ENCODE measurements around the gene HSPA9.

HSPA9 gene

GRCh38 chr5:138559937-138560336 is 15.3 kb downstream of the HSPA9 start:
- DNase-seq = no peak

- DNase-seq = no peak
Measured at GRCh38 chr5:138557677-138558076, 17.5 kb downstream of the HSPA9 start.

GRCh38 chr5:138554143-138554542 is 21.1 kb downstream of the HSPA9 start:
- DNase-seq = no peak

GRCh38 chr5:138553437-138554095 is 21.6 kb downstream of the HSPA9 start:
- DNase-seq = no peak

- no peak for DNase-seq
Measured at GRCh38 chr5:138552657-138553056, 22.5 kb downstream of the HSPA9 start.

- DNase-seq = no peak
Measured at GRCh38 chr5:138549414-138549813, 25.8 kb downstream of the HSPA9 start.

- no peak for DNase-seq
Measured at GRCh38 chr5:138545919-138546562, 29.2 kb downstream of the HSPA9 start.

GRCh38 chr5:138544181-138545134 is 30.7 kb downstream of the HSPA9 start:
- no peak for DNase-seq

GRCh38 chr5:138543730-138544104 is 31.5 kb downstream of the HSPA9 start:
- no peak for DNase-seq

GRCh38 chr5:138542956-138543729 is 32.1 kb downstream of the HSPA9 start, which contains the start of gene ETF1:
ETF1 (minus strand) TSS chr5:138543236; CDS start chr5:138542918, 318 bp downstream.
- peak; percentile 100 for DNase-seq

- no peak for DNase-seq
Measured at GRCh38 chr5:138542180-138542955, 32.8 kb downstream of the HSPA9 start.

GRCh38 chr5:138541511-138542179 is 33.6 kb downstream of the HSPA9 start:
- no peak for DNase-seq

GRCh38 chr5:138539791-138540190 is 35.4 kb downstream of the HSPA9 start:
- no peak for DNase-seq

- no peak for DNase-seq
Measured at GRCh38 chr5:138538943-138539627, 36.1 kb downstream of the HSPA9 start.

GRCh38 chr5:138536665-138537315 is 38.4 kb downstream of the HSPA9 start:
- DNase-seq = no peak

- no peak for DNase-seq
Measured at GRCh38 chr5:138536215-138536614, 39.0 kb downstream of the HSPA9 start.

GRCh38 chr5:138533973-138534941 is 40.9 kb downstream of the HSPA9 start:
- DNase-seq = no peak

- no peak for DNase-seq
Measured at GRCh38 chr5:138529812-138530211, 45.4 kb downstream of the HSPA9 start.

Data from GDM1 (cell line).